Measurements from ENCODE around the gene PPA2. TPM values are rescaled to one million over a fixed set of nuclear protein-coding genes. Genes with fewer than 3 reads are reported as not detected.

Gene PPA2
- total RNA-seq, 6 donors from 2014 or later = 40.9 to 106 (median 60.9) TPM

- H3K27me3 ChIP-seq = no peaks in the 10 kb centered on the region
- ATAC-seq (ENCODE audit: low FRiP score in 2 of 2) (no peak), DNase-seq (no peak)
- 86 to 93% methylated on average over 2 of the region's 2 CpGs for WGBS, 2 donors
- H3K4me1 ChIP-seq = no peaks in the 10 kb centered on the region
- H3K9me3 ChIP-seq = no peaks in the 10 kb centered on the region
- TF ChIP-seq EP300 (IDR thresholded peaks at IDR 0.05) (no peak), CTCF (IDR thresholded peaks at IDR 0.05) (no peak)
- H3K36me3 ChIP-seq = no peaks in the 10 kb centered on the region
- H3K27ac ChIP-seq = no peak overlapping the region
- no peak overlapping the region for H3K4me3 ChIP-seq
These were observed 127.0 kb downstream of the PPA2 start for GRCh38 chr4:105346869-105347268.

GRCh38 chr4:105345838-105346237 is 128.0 kb downstream of the PPA2 start:
- TF ChIP-seq POLR2AphosphoS5 (IDR thresholded peaks at IDR 0.05) = no peak
- TF ChIP-seq POLR2A (IDR thresholded peaks at IDR 0.05) = no peak
- no peak for TF ChIP-seq EP300 (IDR thresholded peaks at IDR 0.05)
- no peak for TF ChIP-seq CTCF (IDR thresholded peaks at IDR 0.05)
- ATAC-seq (ENCODE audit: low FRiP score in 2 of 2) = no peak
- 97 to 98% methylated on average over 2 of the region's 2 CpGs for WGBS, 2 donors

GRCh38 chr4:105345358-105345757 is 128.5 kb downstream of the PPA2 start:
- no peak for ATAC-seq (ENCODE audit: low FRiP score in 2 of 2)
- WGBS, 2 donors = 25 to 49% methylated on average over 2 of the region's 2 CpGs
- TF ChIP-seq EP300 (IDR thresholded peaks at IDR 0.05) (no peak), POLR2A (IDR thresholded peaks at IDR 0.05) (no peak), POLR2AphosphoS5 (IDR thresholded peaks at IDR 0.05) (no peak), CTCF (IDR thresholded peaks at IDR 0.05) (no peak)
- DNase-seq = no peak
- H3K4me1 ChIP-seq = no peaks in the 10 kb centered on the region
- no peaks in the 10 kb centered on the region for H3K9me3 ChIP-seq
- no peaks in the 10 kb centered on the region for H3K27me3 ChIP-seq
- no peak overlapping the region for H3K27ac ChIP-seq
- H3K4me3 ChIP-seq = no peak overlapping the region
- no peaks in the 10 kb centered on the region for H3K36me3 ChIP-seq

More at GRCh38 chr4:105345838-105346237, 128.0 kb downstream of the PPA2 start:
- no peaks in the 10 kb centered on the region for H3K27me3 ChIP-seq
- no peaks in the 10 kb centered on the region for H3K36me3 ChIP-seq
- H3K9me3 ChIP-seq = no peaks in the 10 kb centered on the region
- DNase-seq = no peak
- H3K4me3 ChIP-seq = no peak overlapping the region
- H3K4me1 ChIP-seq = no peaks in the 10 kb centered on the region
- no peak overlapping the region for H3K27ac ChIP-seq

GRCh38 chr4:105344141-105344540 is 129.7 kb downstream of the PPA2 start:
- H3K36me3 ChIP-seq = no peaks in the 10 kb centered on the region
- no peaks in the 10 kb centered on the region for H3K9me3 ChIP-seq
- H3K4me3 ChIP-seq = no peak overlapping the region
- H3K27me3 ChIP-seq = no peaks in the 10 kb centered on the region
- ATAC-seq (ENCODE audit: low FRiP score in 2 of 2) = no peak
- TF ChIP-seq EP300 (IDR thresholded peaks at IDR 0.05) = no peak
- no peak for TF ChIP-seq POLR2AphosphoS5 (IDR thresholded peaks at IDR 0.05)
- no peak for TF ChIP-seq POLR2A (IDR thresholded peaks at IDR 0.05)
- TF ChIP-seq CTCF (IDR thresholded peaks at IDR 0.05) = no peak
- H3K27ac ChIP-seq = no peak overlapping the region
- no peak for DNase-seq
- H3K4me1 ChIP-seq = no peaks in the 10 kb centered on the region

GRCh38 chr4:105343146-105343931 is 130.5 kb downstream of the PPA2 start:
- DNase-seq (no peak), ATAC-seq (ENCODE audit: low FRiP score in 2 of 2) (no peak)
- no peak for TF ChIP-seq POLR2A (IDR thresholded peaks at IDR 0.05)
- TF ChIP-seq EP300 (IDR thresholded peaks at IDR 0.05) = no peak
- no peak for TF ChIP-seq CTCF (IDR thresholded peaks at IDR 0.05)
- TF ChIP-seq POLR2AphosphoS5 (IDR thresholded peaks at IDR 0.05) = no peak
- Histone ChIP-seq H3K9me3 (no peaks in the 10 kb centered on the region), H3K36me3 (no peaks in the 10 kb centered on the region), H3K27ac (no peak overlapping the region), H3K27me3 (no peaks in the 10 kb centered on the region), H3K4me3 (no peak overlapping the region), H3K4me1 (no peaks in the 10 kb centered on the region)
- 74 to 79% methylated on average over 8 of the region's 8 CpGs for WGBS, 2 donors

Data from upper lobe of left lung (tissue), 6 donors.